HG02885 (cell line): ENCODE results near the gene KIF25.

Experiments used
- ATAC-seq: cut with Tn5 transposase; IDR thresholded peaks from one replicate; pipeline ENCODE4 v1.9.1; 2021; ENCODE audit warnings: mild to moderate bottlenecking; ENCODE audit not compliant: unreplicated experiment, poor library complexity

The KIF25 gene

DNA sequence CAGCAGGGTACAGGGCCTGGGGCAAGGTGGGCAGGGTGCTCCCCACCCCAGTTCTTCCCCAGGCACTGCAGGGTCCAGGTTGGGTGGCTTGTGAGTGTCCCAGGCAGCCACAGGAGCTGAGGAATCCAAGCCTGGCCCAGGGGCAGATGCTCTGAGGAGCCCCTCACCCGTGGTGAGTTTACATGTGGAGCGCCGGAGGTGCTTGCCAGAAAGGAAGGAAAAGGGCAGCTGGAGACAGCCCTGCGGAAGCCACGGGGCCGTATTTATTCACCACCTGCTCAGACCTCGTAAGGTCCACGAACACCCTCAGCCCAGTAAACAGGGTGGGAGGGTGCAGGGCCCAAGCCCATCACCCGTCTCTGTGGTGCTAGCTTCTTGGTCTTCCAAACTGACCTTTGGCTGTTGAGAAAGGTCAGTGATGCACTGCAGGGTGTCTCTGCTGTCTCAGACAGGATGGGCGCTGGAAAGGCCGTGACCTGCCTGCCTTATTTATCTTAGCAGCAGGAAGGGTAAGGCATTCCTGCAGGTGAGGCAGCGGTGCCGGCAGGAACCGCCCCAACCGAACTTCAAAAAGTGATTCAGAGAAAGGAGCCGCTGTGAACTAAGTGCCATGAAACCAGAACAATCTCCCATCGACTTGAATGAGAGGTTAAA, 85.5 kb downstream of the KIF25 start:
- ATAC-seq = no peak

DNA sequence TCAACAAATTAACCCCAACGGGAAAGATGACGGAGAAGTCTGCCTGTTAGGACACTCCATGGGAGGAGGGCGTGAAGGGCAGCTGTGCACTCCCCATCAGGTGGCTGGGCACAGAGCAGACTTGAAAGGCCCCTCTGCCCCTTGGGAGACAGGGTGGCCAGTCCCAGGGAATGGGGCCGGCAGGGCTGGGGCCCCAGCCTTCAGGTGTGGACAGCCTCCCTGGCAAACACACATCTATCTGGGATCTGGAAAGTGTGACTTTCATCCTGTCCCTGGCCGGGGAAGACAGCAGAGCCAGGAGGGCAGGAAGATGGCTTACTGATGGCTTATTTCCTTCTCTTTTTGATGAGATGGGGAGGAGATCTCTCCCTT, 86.0 kb downstream of the KIF25 start:
- no peak for ATAC-seq

- ATAC-seq = no peak
Measured at GRCh38 chr6:168084465-168085160, 87.1 kb downstream of the KIF25 start.

DNA sequence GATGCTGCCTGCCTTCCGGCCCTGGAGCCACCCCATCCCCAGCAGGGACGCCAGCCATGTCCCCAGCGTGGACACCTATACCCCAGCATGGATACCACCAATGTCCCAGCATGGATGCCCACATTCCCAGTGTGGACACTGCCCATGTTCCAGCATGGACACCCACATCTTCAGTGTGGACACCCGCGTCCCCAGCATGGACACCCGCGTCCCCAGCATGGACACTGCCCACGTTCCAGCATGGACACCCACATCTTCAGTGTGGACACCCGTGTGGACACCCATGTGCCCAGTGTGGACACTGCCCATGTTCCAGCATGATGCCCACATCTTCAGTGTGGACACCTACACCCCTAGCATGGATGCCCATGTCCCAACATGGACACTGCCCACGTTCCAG, 88.6 kb downstream of the KIF25 start:
- no peak for ATAC-seq

DNA sequence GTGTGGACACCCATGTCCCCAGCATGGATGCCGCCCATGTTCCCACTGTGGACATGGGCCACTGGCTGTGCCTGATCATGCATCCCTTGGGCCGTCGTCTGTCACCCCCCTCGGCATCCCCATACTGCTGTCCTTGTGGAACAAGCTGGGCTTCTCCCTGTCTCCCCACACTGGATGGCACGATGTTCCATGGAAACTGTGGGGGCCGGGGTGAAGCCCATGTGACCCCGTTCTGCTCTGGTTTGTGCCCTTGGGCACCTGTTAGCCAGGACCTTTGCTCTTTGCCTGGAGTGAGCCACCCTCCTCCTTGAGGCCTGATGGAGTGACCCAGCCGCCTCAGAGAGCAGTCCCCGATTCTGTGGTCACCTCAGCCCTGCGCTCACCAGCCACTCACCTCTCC, 89.1 kb downstream of the KIF25 start:
- no peak for ATAC-seq

DNA sequence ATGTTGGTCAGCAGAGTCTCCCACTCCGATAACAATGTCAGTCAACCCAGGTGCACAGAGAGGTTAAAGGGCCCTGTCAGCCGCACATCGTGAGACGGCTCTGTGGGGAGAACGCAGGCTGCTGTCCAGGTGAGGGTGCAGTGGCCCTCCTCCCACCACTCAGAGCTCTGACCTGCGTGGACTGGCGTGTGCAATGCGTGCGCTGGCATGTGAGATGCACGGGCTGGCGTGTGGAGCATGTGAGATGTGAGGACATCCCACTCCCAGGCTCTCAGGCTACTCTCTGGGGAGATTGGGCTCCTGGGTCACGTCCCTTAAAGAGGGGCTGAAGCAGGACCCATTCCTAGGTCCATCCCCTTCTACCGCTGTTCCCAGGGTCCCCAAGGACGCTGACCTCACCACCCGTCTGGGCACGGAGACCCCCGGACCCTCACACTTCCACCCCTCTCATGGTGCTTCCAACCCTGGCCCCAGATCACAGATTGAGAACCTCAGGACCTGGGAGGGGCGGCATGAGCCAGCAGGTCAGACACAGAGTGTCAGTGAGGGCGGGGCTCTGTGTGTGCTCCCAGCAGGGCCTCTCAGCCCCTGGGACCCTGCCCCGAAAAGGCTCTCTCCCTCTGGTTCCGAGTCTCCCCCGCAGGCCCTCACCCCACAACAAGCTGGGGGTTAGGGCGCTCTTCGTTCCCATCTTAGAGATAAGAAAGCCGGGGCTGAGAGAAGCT, 90.1 kb downstream of the KIF25 start:
- no peak for ATAC-seq

GRCh38 chr6:168088161-168089053, 90.9 kb downstream of the KIF25 start:
- no peak for ATAC-seq

GRCh38 chr6:168089186-168090063, 92.0 kb downstream of the KIF25 start:
- no peak for ATAC-seq

DNA sequence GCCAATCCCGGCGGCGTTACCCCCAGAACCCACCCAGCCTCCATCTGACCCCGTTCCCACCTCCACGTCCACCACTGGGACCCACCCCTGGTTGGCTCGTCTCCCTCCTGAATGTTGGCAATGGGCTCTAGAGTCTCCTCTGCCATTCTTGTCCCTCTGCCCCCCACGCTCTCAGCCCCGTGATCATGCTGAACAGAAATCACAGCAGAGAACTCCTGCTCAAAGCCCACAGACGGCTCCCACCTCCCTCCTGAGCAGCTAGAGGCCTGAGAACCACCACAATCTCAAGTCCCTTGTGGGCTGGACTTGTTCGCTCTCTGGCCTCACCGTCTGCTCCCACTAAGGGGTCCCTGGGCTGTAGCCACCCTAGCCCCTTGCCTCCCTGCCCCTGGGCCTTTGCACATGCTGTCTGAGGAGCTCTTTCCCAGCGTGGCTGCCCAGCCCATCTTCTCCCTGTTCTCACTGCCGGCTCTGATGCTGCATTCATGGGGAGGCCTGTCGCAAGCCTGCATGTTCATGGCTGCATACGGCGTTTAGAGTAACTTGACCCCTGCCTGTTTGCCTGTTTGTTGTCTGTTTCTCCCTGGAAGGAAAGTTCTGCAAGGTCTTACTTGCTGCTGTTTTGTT, 92.7 kb downstream of the KIF25 start:
- no peak for ATAC-seq

- no peak for ATAC-seq
Measured at GRCh38 chr6:168090706-168091105, 93.2 kb downstream of the KIF25 start.

DNA sequence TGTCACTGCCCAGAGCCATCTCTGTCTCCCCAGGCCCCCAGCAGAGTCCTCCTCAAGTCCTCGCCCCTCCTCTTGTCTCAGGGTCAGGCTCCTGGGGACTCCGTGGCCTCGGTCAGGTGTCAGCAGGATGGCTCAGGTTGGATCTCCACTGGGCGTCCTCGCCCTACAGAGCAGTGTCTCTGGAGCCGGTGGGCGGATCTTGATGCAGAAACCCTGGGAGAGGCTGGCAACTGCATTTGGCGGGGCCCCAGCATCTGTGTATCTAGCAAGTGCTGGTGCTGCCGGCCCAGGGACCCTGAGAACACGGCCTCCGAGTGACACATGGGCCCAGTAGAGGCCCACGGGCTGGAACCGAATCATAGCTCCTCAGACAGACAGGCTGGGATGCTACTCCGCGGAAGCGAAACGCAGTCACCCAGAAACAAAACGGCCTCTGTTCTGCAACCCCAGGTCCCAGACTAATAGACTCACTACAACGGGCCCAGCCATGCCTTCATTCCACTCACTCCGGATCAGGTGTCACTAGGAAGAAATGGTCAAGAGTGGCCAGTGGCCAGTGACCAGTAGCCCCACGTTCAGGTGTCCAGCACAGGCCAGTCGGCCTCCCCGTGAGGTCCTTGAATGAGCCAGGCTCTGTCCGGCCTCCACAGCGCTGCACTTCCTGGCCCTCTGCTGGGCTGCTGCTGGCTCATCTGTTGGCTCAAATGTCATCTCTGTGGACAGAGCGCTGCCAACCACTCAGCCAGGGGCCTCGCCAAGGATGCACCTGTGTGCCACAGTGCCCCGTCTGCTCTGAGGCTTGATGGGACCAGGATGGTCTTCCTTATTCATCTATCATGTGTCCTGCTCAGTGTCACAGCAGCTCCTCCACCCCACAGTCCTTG, 94.2 kb downstream of the KIF25 start:
- ATAC-seq = no peak

DNA sequence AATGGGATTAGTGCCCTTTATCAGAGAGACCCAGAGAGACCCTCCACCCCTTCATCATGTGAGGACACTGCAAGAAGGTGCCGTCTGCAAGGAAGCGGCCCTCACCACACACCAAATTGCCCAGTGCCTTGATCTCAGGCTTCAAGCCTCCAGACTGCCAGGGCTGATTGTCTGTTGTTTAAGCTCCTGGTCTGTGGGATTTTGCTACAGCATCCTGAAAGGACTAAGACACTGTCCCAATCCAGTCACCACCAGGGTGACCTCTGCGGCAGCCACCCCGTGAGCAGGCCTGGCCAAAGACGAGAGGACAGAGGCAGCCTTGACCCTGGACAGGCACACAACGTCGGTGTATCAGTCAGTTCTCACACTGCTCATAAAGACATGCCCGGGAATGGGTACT, 95.1 kb downstream of the KIF25 start:
- no peak for ATAC-seq

DNA sequence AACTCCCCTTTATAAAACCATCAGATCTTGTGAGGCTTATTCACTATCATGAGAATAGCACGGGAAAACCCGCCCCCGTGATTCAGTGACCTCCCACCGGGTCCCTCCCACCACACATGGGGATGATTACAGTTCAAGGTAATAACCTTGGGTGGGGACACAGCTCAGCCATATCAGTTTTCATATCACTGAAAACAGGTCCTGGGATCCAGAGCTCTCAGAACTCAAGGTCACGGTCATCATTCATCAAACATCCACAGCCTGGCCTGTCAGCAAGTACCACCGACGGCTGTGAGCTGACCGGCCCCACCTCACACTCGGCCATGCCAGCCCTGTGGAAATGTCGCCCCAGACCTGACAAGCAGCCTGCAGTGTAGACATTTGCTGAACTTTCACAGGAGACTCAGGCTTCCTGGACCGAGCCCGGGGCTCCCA, 95.6 kb downstream of the KIF25 start:
- no peak for ATAC-seq

GRCh38 chr6:168093634-168094033, 96.2 kb downstream of the KIF25 start:
- ATAC-seq = no peak
